Measurements from ENCODE around the gene GPC6. TPM values are rescaled to one million over a fixed set of nuclear protein-coding genes. Genes with fewer than 3 reads are reported as not detected.

The GPC6 gene
- total RNA-seq, 1 experiment from 2014 or later, result not detected

DNA sequence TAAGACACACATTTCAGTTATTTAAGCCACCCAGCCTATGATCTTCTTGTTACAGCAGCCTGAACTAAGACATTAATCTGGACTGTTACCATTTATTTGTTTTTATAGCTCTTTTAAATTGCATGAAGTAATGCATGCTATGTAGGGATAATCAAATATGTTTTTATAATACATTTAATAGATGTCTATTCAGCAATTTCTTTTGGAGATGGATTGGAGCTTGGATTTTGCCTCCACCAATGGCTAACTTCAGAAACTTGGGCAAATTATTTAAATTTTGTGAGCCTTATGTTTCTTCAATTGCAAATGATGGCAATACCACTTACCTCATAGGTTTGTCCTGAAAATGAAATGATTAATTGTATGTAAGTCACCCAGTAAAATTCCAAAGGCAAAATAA, 288.7 kb downstream of the GPC6 start:
- BruUV-seq (replicated peaks), result no TSS peak
- no peaks in the 10 kb centered on the region for H3K27me3 ChIP-seq (ENCODE audit: insufficient read depth, low read depth)
- TF ChIP-seq, protein P1, sequence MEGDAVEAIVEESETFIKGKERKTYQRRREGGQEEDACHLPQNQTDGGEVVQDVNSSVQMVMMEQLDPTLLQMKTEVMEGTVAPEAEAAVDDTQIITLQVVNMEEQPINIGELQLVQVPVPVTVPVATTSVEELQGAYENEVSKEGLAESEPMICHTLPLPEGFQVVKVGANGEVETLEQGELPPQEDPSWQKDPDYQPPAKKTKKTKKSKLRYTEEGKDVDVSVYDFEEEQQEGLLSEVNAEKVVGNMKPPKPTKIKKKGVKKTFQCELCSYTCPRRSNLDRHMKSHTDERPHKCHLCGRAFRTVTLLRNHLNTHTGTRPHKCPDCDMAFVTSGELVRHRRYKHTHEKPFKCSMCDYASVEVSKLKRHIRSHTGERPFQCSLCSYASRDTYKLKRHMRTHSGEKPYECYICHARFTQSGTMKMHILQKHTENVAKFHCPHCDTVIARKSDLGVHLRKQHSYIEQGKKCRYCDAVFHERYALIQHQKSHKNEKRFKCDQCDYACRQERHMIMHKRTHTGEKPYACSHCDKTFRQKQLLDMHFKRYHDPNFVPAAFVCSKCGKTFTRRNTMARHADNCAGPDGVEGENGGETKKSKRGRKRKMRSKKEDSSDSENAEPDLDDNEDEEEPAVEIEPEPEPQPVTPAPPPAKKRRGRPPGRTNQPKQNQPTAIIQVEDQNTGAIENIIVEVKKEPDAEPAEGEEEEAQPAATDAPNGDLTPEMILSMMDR (conservative IDR thresholded peaks at IDR 0.05), result no peak
- no peak for TF ChIP-seq EZH2 (IDR thresholded peaks at IDR 0.05; ENCODE audit: low read depth)
- no peaks in the 10 kb centered on the region for H3K36me3 ChIP-seq (ENCODE audit: low read depth)
- H3K9me3 ChIP-seq (ENCODE audit: insufficient read depth, low read depth), result no peaks in the 10 kb centered on the region
- no peak overlapping the region for H3K4me2 ChIP-seq
- H3K4me1 ChIP-seq (replicated peaks; ENCODE audit: insufficient read depth), result no peaks in the 10 kb centered on the region
- CTCF ChIA-PET, result no interaction called here
- no peaks in the 10 kb centered on the region for H3K9me2 ChIP-seq (ENCODE audit: insufficient read depth)
- no peak overlapping the region for H2AFZ ChIP-seq
- POLR2A ChIA-PET (ENCODE audit: unreplicated experiment), result no interaction called here
- no peaks in the 10 kb centered on the region for H3K79me2 ChIP-seq (ENCODE audit: low read depth)
- H3F3A ChIP-seq (ENCODE audit: insufficient read depth, low read depth), result no peaks in the 10 kb centered on the region
- DNase-seq, result no peak
- intact Hi-C loops (cut with micrococcal nuclease; ENCODE audit: unreplicated experiment), result no loop called here
- H4K20me1 ChIP-seq (ENCODE audit: insufficient read depth), result no peaks in the 10 kb centered on the region
- H3K27ac ChIP-seq, result no peak overlapping the region
- no peak overlapping the region for H3K4me3 ChIP-seq

DNA sequence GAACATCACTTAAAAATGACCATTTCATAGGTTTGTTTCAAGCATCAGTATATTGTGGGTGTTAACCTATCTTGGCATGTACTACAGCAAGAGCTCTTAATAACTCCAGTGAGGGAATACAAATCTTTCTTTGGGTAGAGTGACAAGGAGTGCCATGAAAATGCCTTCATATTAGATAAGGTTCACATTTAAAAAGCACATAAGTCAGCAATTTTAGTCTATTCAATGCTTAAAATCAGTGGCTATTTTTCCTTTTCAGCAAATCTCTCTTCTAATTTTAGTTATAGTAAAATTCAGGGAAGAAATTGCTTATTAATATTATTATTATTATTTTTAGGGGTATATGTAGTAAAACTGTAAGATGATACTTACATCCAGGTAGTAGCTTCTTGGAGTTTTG, 291.1 kb downstream of the GPC6 start:
- Histone ChIP-seq H3K79me2 (ENCODE audit: low read depth) (no peaks in the 10 kb centered on the region), H2AFZ (no peak overlapping the region), H3K36me3 (ENCODE audit: low read depth) (no peaks in the 10 kb centered on the region), H4K20me1 (ENCODE audit: insufficient read depth) (no peaks in the 10 kb centered on the region), H3K4me1 (replicated peaks; ENCODE audit: insufficient read depth) (no peaks in the 10 kb centered on the region), H3K4me3 (no peak overlapping the region), H3K27me3 (ENCODE audit: insufficient read depth, low read depth) (no peaks in the 10 kb centered on the region), H3F3A (ENCODE audit: insufficient read depth, low read depth) (no peaks in the 10 kb centered on the region), H3K4me2 (no peak overlapping the region), H3K9me3 (ENCODE audit: insufficient read depth, low read depth) (no peaks in the 10 kb centered on the region), H3K9me2 (ENCODE audit: insufficient read depth) (no peaks in the 10 kb centered on the region; the same call in 1 of the 2 replicates), H3K27ac (no peak overlapping the region)
- ChIA-PET CTCF (no interaction called here), POLR2A (ENCODE audit: unreplicated experiment) (no interaction called here)
- intact Hi-C loops (cut with micrococcal nuclease; ENCODE audit: unreplicated experiment), result no loop called here
- TF ChIP-seq, protein P1 (conservative IDR thresholded peaks at IDR 0.05), result no peak
- no peak for TF ChIP-seq EZH2 (IDR thresholded peaks at IDR 0.05; ENCODE audit: low read depth)
- DNase-seq, result no peak
- BruUV-seq (replicated peaks), result no TSS peak

DNA sequence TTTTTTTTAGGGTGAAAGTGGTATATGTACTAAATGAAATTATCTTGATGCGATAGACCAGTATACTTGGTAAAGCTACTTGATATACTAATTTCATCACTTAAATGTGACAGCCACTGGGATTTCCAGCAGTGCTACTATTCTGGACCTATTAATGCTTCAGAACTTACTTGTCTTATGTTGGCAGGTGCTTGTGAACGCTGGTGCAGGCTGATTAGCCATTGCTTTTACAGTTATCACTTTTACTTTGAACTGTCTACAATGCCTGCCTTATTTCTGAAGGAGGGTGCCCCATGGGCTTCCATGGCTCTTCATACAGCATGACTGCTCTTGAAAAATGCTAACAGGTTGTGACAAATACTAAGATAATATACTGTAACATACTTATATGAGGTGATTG, 294.7 kb downstream of the GPC6 start:
- Histone ChIP-seq H3F3A (ENCODE audit: insufficient read depth, low read depth) (no peaks in the 10 kb centered on the region), H3K79me2 (ENCODE audit: low read depth) (no peaks in the 10 kb centered on the region), H3K9me2 (ENCODE audit: insufficient read depth) (no peaks in the 10 kb centered on the region; the same call in 1 of the 2 replicates), H3K4me2 (no peak overlapping the region), H3K4me1 (replicated peaks; ENCODE audit: insufficient read depth) (no peaks in the 10 kb centered on the region), H4K20me1 (ENCODE audit: insufficient read depth) (no peaks in the 10 kb centered on the region), H3K4me3 (no peak overlapping the region), H3K27ac (no peak overlapping the region), H3K36me3 (ENCODE audit: low read depth) (no peaks in the 10 kb centered on the region), H3K27me3 (ENCODE audit: insufficient read depth, low read depth) (no peaks in the 10 kb centered on the region), H2AFZ (no peak overlapping the region), H3K9me3 (ENCODE audit: insufficient read depth, low read depth) (no peaks in the 10 kb centered on the region)
- TF ChIP-seq EZH2 (IDR thresholded peaks at IDR 0.05; ENCODE audit: low read depth), result no peak
- TF ChIP-seq, protein P1 (conservative IDR thresholded peaks at IDR 0.05), result no peak
- DNase-seq, result no peak
- ChIA-PET CTCF (no interaction called here), POLR2A (ENCODE audit: unreplicated experiment) (no interaction called here)
- BruUV-seq (replicated peaks), result no TSS peak
- intact Hi-C loops (cut with micrococcal nuclease; ENCODE audit: unreplicated experiment), result no loop called here
